K562 (cell line): Measurements from ENCODE around the gene DENND5B. TPM values are rescaled to one million over a fixed set of nuclear protein-coding genes. Genes with fewer than 3 reads are reported as not detected.
A peak's percentile ranks its signal among the peaks of the same experiment; 100 is the strongest.

Experiments
- ATAC-seq: fragments of 200-7000 bp; cut with Tn5 transposase; 3 replicates; pipeline ENCODE4 v1.9.1; 2020; ENCODE audit warnings: moderate library complexity
- BruUV-seq: library from RNA; stranded (reverse); fragments of 400-500 nt; replicated peaks from 2 replicates; lab custom pipeline; 2021; lab: Mats Ljungman, UMichigan
- CTCF ChIA-PET: fragments of 300-600 bp; formaldehyde crosslinking; extraction: SDS; loops from one replicate; lab custom pipeline; 2021; ENCODE audit warnings: low intra/inter-chr PET ratio; lab: Yijun Ruan, JAX
- POLR2A ChIA-PET: fragments of 300-600, 350-650 bp; sonication (Branson Sonifier 250); formaldehyde crosslinking; extraction: SDS; loops from one replicate; lab custom pipeline; 2021; ENCODE audit warnings: antibody characterized with exemption, inconsistent platforms; lab: Yijun Ruan, JAX
- DNase-seq, 4 experiments: peaks; one replicate each; pipeline versions ENCODE4 v3.0.0 to v3.0.0-alpha.2; 2011 to 2018; ENCODE audit warnings: low spot score in 3 of 4, mixed read lengths in 3 of 4; ENCODE audit errors: extremely low read depth in 1 of 4
- FAIRE-seq: peaks from 2 replicates; lab custom pipeline; 2011; peaks lifted over from hg19 to GRCh38; lab: Jason Lieb, UNC
- H2AFZ ChIP-seq: 2 replicates; pipeline ENCODE4 v1.6.0; 2011; ENCODE audit warnings: low read depth, low read length, control low read depth, inconsistent platforms
- H3K27ac ChIP-seq: fragments of 200-600 bp; 3 replicates; pipeline ENCODE4 v1.8.0; 2011; ENCODE audit warnings: low read depth, mild to moderate bottlenecking, control low read depth, inconsistent platforms, low read length, moderate library complexity, mixed read lengths; ENCODE audit errors: extremely low read depth
- H3K27me3 ChIP-seq, 2 experiments: fragments of 300-600 bp in 1 of 2; 2 replicates in 1 of 2; 3 replicates in 1 of 2; pipeline versions ENCODE4 v1.6.0 to v1.8.0; 2011; ENCODE audit warnings: inconsistent platforms in 2 of 2, low read length in 2 of 2, mild to moderate bottlenecking in 1 of 2, mixed read lengths in 1 of 2, moderate library complexity in 1 of 2; ENCODE audit not compliant: control insufficient read depth in 2 of 2, insufficient read depth in 2 of 2
- H3K36me3 ChIP-seq: fragments of 300-600 bp; 3 replicates; pipeline ENCODE4 v1.8.0; 2011; ENCODE audit warnings: mild to moderate bottlenecking, low read length, inconsistent platforms; ENCODE audit not compliant: control insufficient read depth, insufficient read depth
- H3K4me1 ChIP-seq, 2 experiments: fragments of 200-600 bp in 1 of 2; replicated peaks in 1 of 2; 2 replicates in 1 of 2; 3 replicates in 1 of 2; pipeline versions ENCODE4 v1.5.1 to v1.8.0; 2011; ENCODE audit warnings: inconsistent platforms in 2 of 2, low read length in 2 of 2, mild to moderate bottlenecking in 1 of 2, mixed read lengths in 1 of 2, moderate library complexity in 1 of 2; ENCODE audit not compliant: control insufficient read depth in 2 of 2, insufficient read depth in 2 of 2
- H3K4me2 ChIP-seq: 2 replicates; pipeline ENCODE4 v1.6.1; 2011; ENCODE audit warnings: low read length, control low read depth, inconsistent platforms, mixed read lengths; ENCODE audit not compliant: insufficient read depth
- H3K4me3 ChIP-seq: fragments of 200-600 bp; sonication (generic), shearing (Covaris generic); 2 replicates; pipeline ENCODE4 v1.5.1; 2016; ENCODE audit warnings: control low read depth, inconsistent platforms
- H3K79me2 ChIP-seq: fragments of 200-600 bp; 3 replicates; pipeline ENCODE4 v1.8.0; 2011; ENCODE audit warnings: low read length, inconsistent platforms; ENCODE audit not compliant: control insufficient read depth, insufficient read depth
- H3K9ac ChIP-seq, 2 experiments: 2 replicates each; pipeline versions ENCODE4 v1.6.0 to v1.6.1; 2011; ENCODE audit warnings: low read depth in 2 of 2, low read length in 2 of 2, control low read depth in 1 of 2, inconsistent platforms in 1 of 2, mild to moderate bottlenecking in 1 of 2, mixed read lengths in 1 of 2; ENCODE audit not compliant: insufficient read depth in 1 of 2
- H3K9me1 ChIP-seq: one replicate; pipeline ENCODE4 v1.6.0; 2011; ENCODE audit warnings: inconsistent platforms, mild to moderate bottlenecking, low read length, moderate library complexity; ENCODE audit not compliant: control insufficient read depth, insufficient read depth
- H3K9me3 ChIP-seq: replicated peaks from 2 replicates; pipeline ENCODE4 v1.5.1; 2011; ENCODE audit warnings: low read depth, low read length, inconsistent platforms; ENCODE audit not compliant: control insufficient read depth, insufficient read depth
- H4K20me1 ChIP-seq: replicated peaks from 2 replicates; pipeline ENCODE4 v1.6.1; 2011; ENCODE audit warnings: low read length, inconsistent platforms, mixed read lengths; ENCODE audit not compliant: control insufficient read depth, insufficient read depth
- EP300 ChIP-seq: IDR thresholded peaks from 2 replicates; pipeline ENCODE4 v1.6.1; 2012; ENCODE audit warnings: low read length, improper control_type of control experiment
- IRF9 ChIP-seq: fragments of 450-650 bp; IDR thresholded peaks from 2 replicates; pipeline ENCODE4 v1.6.1; 2016; ENCODE audit warnings: missing biosample characterization, missing genetic modification characterization
- NCOR1 ChIP-seq: fragments of 450-650 bp; IDR thresholded peaks from 2 replicates; pipeline ENCODE4 v1.6.1; 2016; ENCODE audit warnings: mild to moderate bottlenecking, moderate library complexity
- NR2C1 ChIP-seq, 2 experiments: fragments of 450-650 bp; IDR thresholded peaks; 2 replicates each; pipeline ENCODE4 v1.6.1; 2017; ENCODE audit warnings: mild to moderate bottlenecking in 2 of 2, antibody characterized with exemption in 1 of 2, inconsistent platforms in 1 of 2, missing compliant biosample characterization in 1 of 2, missing genetic modification characterization in 1 of 2
- SMC3 ChIP-seq: conservative IDR thresholded peaks from 2 replicates; pipeline ENCODE4 v1.6.1; 2011; ENCODE audit warnings: low read depth, low read length, improper control_type of control experiment; ENCODE audit not compliant: insufficient read depth
- TEAD1 ChIP-seq, 2 experiments: fragments of 450-650 bp in 1 of 2; sonication (generic) in 1 of 2; formaldehyde crosslinking; IDR thresholded peaks; 2 replicates each; pipeline versions ENCODE4 v1.4.0 to v1.8.0; 2020 to 2022; ENCODE audit warnings: mild to moderate bottlenecking in 2 of 2, missing genetic modification reagents in 1 of 2
- WGBS: fragments of 100-300 bp; shearing (Covaris generic); methylation state at CpG from one replicate; pipeline ENCODE4 v1.1.6; 2016; ENCODE audit warnings: low coverage, mixed read lengths; ENCODE audit not compliant: insufficient coverage; ENCODE audit errors: missing lambda C conversion rate; 5-methylcytosine and 5-hydroxymethylcytosine counted together
- in situ Hi-C: fragments of 300-500 bp; cut with MboI; formaldehyde crosslinking; loops from 4 replicates; pipeline ENCODE4 v1.15.0; 2018; ENCODE audit warnings: inconsistent platforms, mixed read lengths
- intact Hi-C: fragments of 100-400 bp; cut with micrococcal nuclease; formaldehyde crosslinking; loops from 2 replicates; pipeline ENCODE4 v1.14.2; 2022
- polyA plus RNA-seq, 8 experiments: library from polyadenylated mRNA; depleted of rRNA in 4 of 8; stranded (reverse) in 5 of 8; unstranded in 3 of 8; fragments of >200 nt; fragmentation: Nextera tagmentation in 2 of 8; fragmentation: Illumina TruSeq in 1 of 8; extraction: Ambion mirVana in 2 of 8; extraction: Trizol in 1 of 8; gene quantifications; 2 replicates each; pipeline versions ENCODE4 v1.2.1 to v1.2.3, GENCODE V29; 2011 to 2014; ENCODE audit warnings: inconsistent platforms in 1 of 8, missing spikeins in 1 of 8
- total RNA-seq, 7 experiments: library from RNA; depleted of rRNA in 6 of 7; stranded (reverse); fragments of >200 nt in 6 of 7; fragmentation: Illumina TruSeq in 2 of 7; extraction: Trizol in 2 of 7; gene quantifications; 2 replicates each; pipeline versions ENCODE4 v1.2.1 to v1.2.3, GENCODE V29; 2011 to 2021; ENCODE audit warnings: low replicate concordance in 1 of 7
- TF ChIP-seq, protein P1 (sequence below), 2 experiments: fragments of 450-650 bp in 1 of 2; IDR thresholded peaks; 2 replicates each; pipeline ENCODE4 v1.6.1; 2011 to 2017; ENCODE audit warnings: low read depth in 2 of 2, antibody characterized with exemption in 1 of 2, borderline replicate concordance in 1 of 2, low read length in 1 of 2, mild to moderate bottlenecking in 1 of 2, mixed read lengths in 1 of 2; ENCODE audit not compliant: control insufficient read depth in 1 of 2
- TF ChIP-seq, protein P2 (sequence below): fragments of 450-650 bp; IDR thresholded peaks from 2 replicates; pipeline ENCODE4 v1.6.1; 2017; ENCODE audit warnings: antibody characterized with exemption, mild to moderate bottlenecking

DENND5B gene
- total and polyA plus RNA-seq, 9 of the 15 experiments (the other 6 are each of a cell fraction or from before 2014, with no cell fraction given), result 0.99 to 6.0 (median 3.6) TPM

- ATAC-seq, result peak; percentile 91
- in situ Hi-C loops, result loop anchor here (5.0 kb wide), 1 partner anchor 383 kb away; no protein-coding TSS in a partner anchor
- POLR2A ChIA-PET, result interaction anchor here (0.8 to 1.4 kb wide), 3 partner anchors 8 to 504 kb away, joined by 3 to 4 read pairs (median 3); partner anchors contain the start of gene DENND5B
- no peaks in the 10 kb centered on the region for H3K79me2 ChIP-seq
- peak in 3 of 4 experiments; percentile 17 to 84 (median 58) for DNase-seq
- H3K27ac ChIP-seq, result peak overlapping the region; percentile 21; the same call in 1 of the 3 replicates
- FAIRE-seq, result peak; percentile 85
- H3K4me1 ChIP-seq, result peaks cover 0 to 10% of the 10 kb centered on the region in 2 experiments; a peak in 4 of 5 replicates
- no TSS peak for BruUV-seq
- no peak overlapping the region; a peak in 1 of 4 replicates for H3K9ac ChIP-seq
- H3K27me3 ChIP-seq, result no peaks in the 10 kb centered on the region
- WGBS, result 13% methylated on average over 16 of the region's 16 CpGs
- intact Hi-C loops, result loop anchor here (2.0 to 10.0 kb wide), 4 partner anchors 29 to 305 kb away; partner anchors contain the start of gene SINHCAF
- H3K4me3 ChIP-seq, result no peak overlapping the region
- no peaks in the 10 kb centered on the region for H3K36me3 ChIP-seq
- no peaks in the 10 kb centered on the region for H3K9me3 ChIP-seq
- H4K20me1 ChIP-seq, result no peaks in the 10 kb centered on the region
- CTCF ChIA-PET, result interaction anchor here (0.6 to 0.7 kb wide), 2 partner anchors 101 to 743 kb away, joined by 3 to 5 read pairs; no protein-coding TSS in a partner anchor
- H2AFZ ChIP-seq, result peak overlapping the region; percentile 57
- no peaks in the 10 kb centered on the region for H3K9me1 ChIP-seq
- H3K4me2 ChIP-seq, result peak overlapping the region; percentile 39; the same call in 1 of the 2 replicates
- TF ChIP-seq TEAD1 (CRISPR knock-in tag; IDR thresholded peaks at IDR 0.05) (0 out of 4 replicates have a peak, but pooled peaks of 1 of the 2 experiments have one; percentile 44), NCOR1 (peak; percentile 59), IRF9 (no peak), SMC3 (no peak), NR2C1 (IDR thresholded peaks at IDR 0.05) (no peak), NR2C1 (tag; IDR thresholded peaks at IDR 0.05) (0 out of 2 replicates have a peak, but pooled peaks have one; percentile 22), EP300 (peak; percentile 61; the same call in 1 of the 2 replicates)
- TF ChIP-seq, protein P1, sequence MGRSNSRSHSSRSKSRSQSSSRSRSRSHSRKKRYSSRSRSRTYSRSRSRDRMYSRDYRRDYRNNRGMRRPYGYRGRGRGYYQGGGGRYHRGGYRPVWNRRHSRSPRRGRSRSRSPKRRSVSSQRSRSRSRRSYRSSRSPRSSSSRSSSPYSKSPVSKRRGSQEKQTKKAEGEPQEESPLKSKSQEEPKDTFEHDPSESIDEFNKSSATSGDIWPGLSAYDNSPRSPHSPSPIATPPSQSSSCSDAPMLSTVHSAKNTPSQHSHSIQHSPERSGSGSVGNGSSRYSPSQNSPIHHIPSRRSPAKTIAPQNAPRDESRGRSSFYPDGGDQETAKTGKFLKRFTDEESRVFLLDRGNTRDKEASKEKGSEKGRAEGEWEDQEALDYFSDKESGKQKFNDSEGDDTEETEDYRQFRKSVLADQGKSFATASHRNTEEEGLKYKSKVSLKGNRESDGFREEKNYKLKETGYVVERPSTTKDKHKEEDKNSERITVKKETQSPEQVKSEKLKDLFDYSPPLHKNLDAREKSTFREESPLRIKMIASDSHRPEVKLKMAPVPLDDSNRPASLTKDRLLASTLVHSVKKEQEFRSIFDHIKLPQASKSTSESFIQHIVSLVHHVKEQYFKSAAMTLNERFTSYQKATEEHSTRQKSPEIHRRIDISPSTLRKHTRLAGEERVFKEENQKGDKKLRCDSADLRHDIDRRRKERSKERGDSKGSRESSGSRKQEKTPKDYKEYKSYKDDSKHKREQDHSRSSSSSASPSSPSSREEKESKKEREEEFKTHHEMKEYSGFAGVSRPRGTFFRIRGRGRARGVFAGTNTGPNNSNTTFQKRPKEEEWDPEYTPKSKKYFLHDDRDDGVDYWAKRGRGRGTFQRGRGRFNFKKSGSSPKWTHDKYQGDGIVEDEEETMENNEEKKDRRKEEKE (IDR thresholded peaks at IDR 0.05; ENCODE audit: borderline replicate concordance in 1 of 2, control insufficient read depth in 1 of 2, low read depth in 2 of 2, low read length in 1 of 2), result no peak
- TF ChIP-seq, protein P2, sequence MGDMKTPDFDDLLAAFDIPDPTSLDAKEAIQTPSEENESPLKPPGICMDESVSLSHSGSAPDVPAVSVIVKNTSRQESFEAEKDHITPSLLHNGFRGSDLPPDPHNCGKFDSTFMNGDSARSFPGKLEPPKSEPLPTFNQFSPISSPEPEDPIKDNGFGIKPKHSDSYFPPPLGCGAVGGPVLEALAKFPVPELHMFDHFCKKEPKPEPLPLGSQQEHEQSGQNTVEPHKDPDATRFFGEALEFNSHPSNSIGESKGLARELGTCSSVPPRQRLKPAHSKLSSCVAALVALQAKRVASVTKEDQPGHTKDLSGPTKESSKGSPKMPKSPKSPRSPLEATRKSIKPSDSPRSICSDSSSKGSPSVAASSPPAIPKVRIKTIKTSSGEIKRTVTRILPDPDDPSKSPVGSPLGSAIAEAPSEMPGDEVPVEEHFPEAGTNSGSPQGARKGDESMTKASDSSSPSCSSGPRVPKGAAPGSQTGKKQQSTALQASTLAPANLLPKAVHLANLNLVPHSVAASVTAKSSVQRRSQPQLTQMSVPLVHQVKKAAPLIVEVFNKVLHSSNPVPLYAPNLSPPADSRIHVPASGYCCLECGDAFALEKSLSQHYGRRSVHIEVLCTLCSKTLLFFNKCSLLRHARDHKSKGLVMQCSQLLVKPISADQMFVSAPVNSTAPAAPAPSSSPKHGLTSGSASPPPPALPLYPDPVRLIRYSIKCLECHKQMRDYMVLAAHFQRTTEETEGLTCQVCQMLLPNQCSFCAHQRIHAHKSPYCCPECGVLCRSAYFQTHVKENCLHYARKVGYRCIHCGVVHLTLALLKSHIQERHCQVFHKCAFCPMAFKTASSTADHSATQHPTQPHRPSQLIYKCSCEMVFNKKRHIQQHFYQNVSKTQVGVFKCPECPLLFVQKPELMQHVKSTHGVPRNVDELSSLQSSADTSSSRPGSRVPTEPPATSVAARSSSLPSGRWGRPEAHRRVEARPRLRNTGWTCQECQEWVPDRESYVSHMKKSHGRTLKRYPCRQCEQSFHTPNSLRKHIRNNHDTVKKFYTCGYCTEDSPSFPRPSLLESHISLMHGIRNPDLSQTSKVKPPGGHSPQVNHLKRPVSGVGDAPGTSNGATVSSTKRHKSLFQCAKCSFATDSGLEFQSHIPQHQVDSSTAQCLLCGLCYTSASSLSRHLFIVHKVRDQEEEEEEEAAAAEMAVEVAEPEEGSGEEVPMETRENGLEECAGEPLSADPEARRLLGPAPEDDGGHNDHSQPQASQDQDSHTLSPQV, result 0 out of 2 replicates have a peak, but pooled peaks have one; percentile 39
Observed at GRCh38 chr12:31629756-31630732, 39.1 kb upstream of the DENND5B start.
